Breast epithelium (tissue), 4 donors: ENCODE results near the gene PARVA. TPM values are rescaled to one million over a fixed set of nuclear protein-coding genes. Genes with fewer than 3 reads are reported as not detected.
A peak's percentile ranks its signal among the peaks of the same experiment; 100 is the strongest.

Experiments used
- DNase-seq, 2 donors: peaks; one replicate each; pipeline ENCODE4 v3.0.0-alpha.2; 2019; ENCODE audit warnings: low spot score in 2 of 2
- H3K27ac ChIP-seq, 2 donors: fragments of 200-600 bp; sonication (generic) in 1 of 2; one replicate each; pipeline ENCODE4 v1.5.1; 2016 to 2019; ENCODE audit warnings: mild to moderate bottlenecking in 1 of 2
- H3K27me3 ChIP-seq, 2 donors: fragments of 200-600 bp; sonication (generic) in 1 of 2; one replicate each; pipeline versions ENCODE4 v1.5.1 to v1.6.0; 2017 to 2019; ENCODE audit warnings: control low read depth in 1 of 2, mild to moderate bottlenecking in 1 of 2
- H3K36me3 ChIP-seq: fragments of 200-600 bp; one replicate; pipeline ENCODE4 v1.5.1; 2019
- H3K4me1 ChIP-seq, 2 donors: fragments of 200-600 bp; sonication (generic); one replicate each; pipeline ENCODE4 v1.5.1; 2016 to 2019; ENCODE audit warnings: control low read depth in 1 of 2
- H3K4me3 ChIP-seq, 3 donors: fragments of 200-600 bp; sonication (generic); 1 replicate in 2 of 3; 2 replicates in 1 of 3; pipeline ENCODE4 v1.5.1; 2016 to 2019; ENCODE audit warnings: mild to moderate bottlenecking in 3 of 3, moderate library complexity in 2 of 3
- H3K9me3 ChIP-seq, 2 donors: fragments of 200-600 bp; sonication (generic) in 1 of 2; one replicate each; pipeline ENCODE4 v1.5.1; 2016 to 2019; ENCODE audit warnings: control low read depth in 1 of 2
- POLR2A ChIP-seq: fragments of 450-650 bp; IDR thresholded peaks from one replicate; pipeline ENCODE4 v1.6.1; 2016; ENCODE audit warnings: antibody characterized with exemption, mild to moderate bottlenecking, moderate library complexity
- POLR2AphosphoS5 ChIP-seq, 3 donors: sonication (generic); formaldehyde crosslinking; IDR thresholded peaks; one replicate each; pipeline ENCODE4 v1.6.1; 2017; ENCODE audit warnings: antibody characterized with exemption in 3 of 3
- intact Hi-C: fragments of 100-400 bp; cut with DNase I; formaldehyde crosslinking; loops from one replicate; pipeline ENCODE4 v1.15.1; 2023; ENCODE audit warnings: low total_unique reads
- total RNA-seq, 3 donors: library from RNA; depleted of rRNA; stranded (reverse); fragments of >200 nt; gene quantifications; one replicate each; pipeline ENCODE4 v1.1.0, GENCODE V29; 2016
- TF ChIP-seq, protein P1 (sequence below), 3 donors: fragments of 450-650 bp; IDR thresholded peaks; one replicate each; pipeline ENCODE4 v1.5.1; 2016 to 2017; ENCODE audit warnings: antibody characterized with exemption in 3 of 3, mild to moderate bottlenecking in 3 of 3, moderate library complexity in 3 of 3

The PARVA gene
- total RNA-seq, 3 donors from 2014 or later: 50.5 to 109 (median 60.4) TPM

DNA sequence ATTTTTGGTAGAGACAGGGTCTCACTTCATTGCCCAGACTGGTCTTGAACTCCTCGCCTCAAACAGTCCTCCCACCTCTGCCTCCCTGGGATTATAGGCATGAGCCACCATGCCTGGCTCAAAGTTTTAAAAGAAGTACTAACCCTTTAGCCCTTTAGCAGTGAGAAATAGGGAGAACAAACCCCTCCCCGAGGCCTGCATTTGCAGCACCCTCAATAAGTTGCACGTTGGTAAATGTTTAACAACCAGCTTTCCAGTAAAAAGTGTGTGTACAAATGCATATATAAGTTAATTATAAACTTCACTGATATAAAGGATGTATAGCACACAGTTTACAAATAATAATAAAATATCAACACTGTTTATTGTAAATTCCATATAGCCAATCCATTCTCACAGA lies 51.8 kb downstream of the PARVA start:
- intact Hi-C loops: no loop called here
- no peak for DNase-seq
- no peak for TF ChIP-seq POLR2A
- no peak for TF ChIP-seq POLR2AphosphoS5 (IDR thresholded peaks at IDR 0.05)
- TF ChIP-seq, protein P1, sequence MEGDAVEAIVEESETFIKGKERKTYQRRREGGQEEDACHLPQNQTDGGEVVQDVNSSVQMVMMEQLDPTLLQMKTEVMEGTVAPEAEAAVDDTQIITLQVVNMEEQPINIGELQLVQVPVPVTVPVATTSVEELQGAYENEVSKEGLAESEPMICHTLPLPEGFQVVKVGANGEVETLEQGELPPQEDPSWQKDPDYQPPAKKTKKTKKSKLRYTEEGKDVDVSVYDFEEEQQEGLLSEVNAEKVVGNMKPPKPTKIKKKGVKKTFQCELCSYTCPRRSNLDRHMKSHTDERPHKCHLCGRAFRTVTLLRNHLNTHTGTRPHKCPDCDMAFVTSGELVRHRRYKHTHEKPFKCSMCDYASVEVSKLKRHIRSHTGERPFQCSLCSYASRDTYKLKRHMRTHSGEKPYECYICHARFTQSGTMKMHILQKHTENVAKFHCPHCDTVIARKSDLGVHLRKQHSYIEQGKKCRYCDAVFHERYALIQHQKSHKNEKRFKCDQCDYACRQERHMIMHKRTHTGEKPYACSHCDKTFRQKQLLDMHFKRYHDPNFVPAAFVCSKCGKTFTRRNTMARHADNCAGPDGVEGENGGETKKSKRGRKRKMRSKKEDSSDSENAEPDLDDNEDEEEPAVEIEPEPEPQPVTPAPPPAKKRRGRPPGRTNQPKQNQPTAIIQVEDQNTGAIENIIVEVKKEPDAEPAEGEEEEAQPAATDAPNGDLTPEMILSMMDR (IDR thresholded peaks at IDR 0.05): no peak
- no peak overlapping the region for H3K27ac ChIP-seq
- H3K4me3 ChIP-seq: no peak overlapping the region
- H3K9me3 ChIP-seq: no peaks in the 10 kb centered on the region
- H3K36me3 ChIP-seq: no peaks in the 10 kb centered on the region
- no peaks in the 10 kb centered on the region for H3K27me3 ChIP-seq
- peaks cover 0 to 21% of the 10 kb centered on the region in 2 donors for H3K4me1 ChIP-seq

DNA sequence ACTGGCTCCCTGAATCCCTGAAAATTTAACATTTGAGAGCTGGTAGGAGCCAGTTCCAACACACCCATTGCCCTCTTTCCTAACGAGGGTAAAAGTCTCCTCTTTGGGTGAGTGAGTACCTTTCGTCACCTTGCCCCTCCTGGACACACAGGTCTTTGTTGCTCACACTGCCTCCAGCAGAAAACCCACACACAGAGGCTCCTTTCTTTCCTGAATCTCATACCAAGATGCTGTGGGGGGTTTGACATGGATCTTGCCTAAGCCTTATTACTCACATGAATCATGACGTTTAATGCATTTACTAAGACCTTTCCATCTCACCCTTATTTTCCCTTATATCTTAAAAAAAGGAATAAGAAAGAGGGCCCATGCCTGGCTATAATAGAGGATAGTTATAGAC lies 53.0 kb downstream of the PARVA start:
- Histone ChIP-seq H3K4me1 (peaks cover 0 to 28% of the 10 kb centered on the region in 2 donors), H3K27ac (peak overlapping the region; percentile 85 to 92), H3K36me3 (no peaks in the 10 kb centered on the region), H3K9me3 (no peaks in the 10 kb centered on the region), H3K4me3 (peak overlapping the region in 2 of 3 donors; percentile 18 to 30), H3K27me3 (no peaks in the 10 kb centered on the region)
- no peak for TF ChIP-seq POLR2A
- TF ChIP-seq, protein P1 (IDR thresholded peaks at IDR 0.05): no peak
- no peak for TF ChIP-seq POLR2AphosphoS5 (IDR thresholded peaks at IDR 0.05)
- intact Hi-C loops: no loop called here
- DNase-seq: peak in 1 of 2 donors; percentile 71

- intact Hi-C loops: no loop called here
- Histone ChIP-seq H3K4me3 (peak overlapping the region in 2 of 3 donors; percentile 18 to 30), H3K27me3 (no peaks in the 10 kb centered on the region), H3K36me3 (no peaks in the 10 kb centered on the region), H3K9me3 (no peaks in the 10 kb centered on the region), H3K27ac (peak overlapping the region; percentile 85 to 92), H3K4me1 (peaks cover 0 to 28% of the 10 kb centered on the region in 2 donors)
- TF ChIP-seq POLR2AphosphoS5 (IDR thresholded peaks at IDR 0.05) (peak; percentile 22 to 67 (median 54)), POLR2A (no peak)
- peak in 1 of 2 donors; percentile 85 for DNase-seq
Observed at GRCh38 chr11:12430954-12431595, 53.7 kb downstream of the PARVA start.

- no peak for DNase-seq
- TF ChIP-seq POLR2AphosphoS5 (IDR thresholded peaks at IDR 0.05): no peak
- no peak for TF ChIP-seq POLR2A
- TF ChIP-seq, protein P1 (IDR thresholded peaks at IDR 0.05): no peak
- no peaks in the 10 kb centered on the region for H3K27me3 ChIP-seq
- intact Hi-C loops: no loop called here
- H3K4me1 ChIP-seq: peaks cover 0 to 28% of the 10 kb centered on the region in 2 donors
- H3K9me3 ChIP-seq: no peaks in the 10 kb centered on the region
- H3K4me3 ChIP-seq: no peak overlapping the region
- no peaks in the 10 kb centered on the region for H3K36me3 ChIP-seq
- H3K27ac ChIP-seq: peak overlapping the region; percentile 76 to 89
Observed at GRCh38 chr11:12432507-12432906, 55.1 kb downstream of the PARVA start.

GRCh38 chr11:12433121-12433520 lies 55.8 kb downstream of the PARVA start:
- TF ChIP-seq POLR2AphosphoS5 (IDR thresholded peaks at IDR 0.05): no peak
- TF ChIP-seq POLR2A: no peak
- H3K27me3 ChIP-seq: no peaks in the 10 kb centered on the region
- H3K4me3 ChIP-seq: no peak overlapping the region
- peak overlapping the region; percentile 76 to 89 for H3K27ac ChIP-seq
- H3K4me1 ChIP-seq: peaks cover 0 to 28% of the 10 kb centered on the region in 2 donors
- intact Hi-C loops: no loop called here
- no peaks in the 10 kb centered on the region for H3K36me3 ChIP-seq
- no peaks in the 10 kb centered on the region for H3K9me3 ChIP-seq
- DNase-seq: no peak

DNA sequence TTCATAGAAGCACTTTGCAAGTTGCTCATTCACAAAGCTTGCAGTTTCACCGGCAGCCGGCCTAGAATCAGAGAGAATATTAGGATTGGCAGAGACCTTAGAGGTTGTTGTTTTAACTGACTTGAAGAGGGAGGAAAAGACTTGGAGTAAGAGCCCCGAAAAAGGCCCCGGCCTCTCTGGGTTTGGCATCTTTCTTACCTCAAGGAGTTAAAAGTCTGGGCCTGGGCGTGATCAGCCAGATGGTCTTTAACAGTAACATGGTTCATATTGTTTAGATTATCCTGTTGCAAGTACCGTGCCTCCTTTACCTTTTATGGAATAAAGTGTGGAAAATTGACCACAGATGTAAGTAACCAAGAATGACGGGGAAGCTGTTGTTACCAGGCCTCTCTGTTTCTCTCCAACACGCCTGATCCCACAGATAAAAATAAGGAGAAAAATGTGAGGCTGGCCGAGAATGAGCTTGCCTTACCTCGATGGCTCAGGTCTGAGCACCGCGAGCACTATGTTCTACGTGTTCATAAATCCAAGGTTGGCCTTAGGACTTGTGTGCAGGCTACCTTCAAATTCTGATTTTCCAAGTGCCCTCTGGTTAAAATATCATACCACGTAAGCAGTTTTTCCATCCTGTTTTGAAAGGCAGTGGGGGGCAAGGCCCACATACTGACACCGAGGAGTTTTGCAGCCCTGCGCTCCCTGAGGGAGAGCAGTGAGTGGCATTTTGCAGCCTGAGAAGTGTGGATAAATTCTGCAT lies 56.4 kb downstream of the PARVA start:
- Histone ChIP-seq H3K27ac (peak overlapping the region; percentile 76 to 89), H3K4me3 (peak overlapping the region in 1 of 3 donors; percentile 4), H3K36me3 (no peaks in the 10 kb centered on the region), H3K27me3 (no peaks in the 10 kb centered on the region), H3K9me3 (no peaks in the 10 kb centered on the region), H3K4me1 (peaks cover 0 to 28% of the 10 kb centered on the region in 2 donors)
- intact Hi-C loops: no loop called here
- TF ChIP-seq, protein P1 (IDR thresholded peaks at IDR 0.05): no peak
- TF ChIP-seq POLR2A (no peak), POLR2AphosphoS5 (IDR thresholded peaks at IDR 0.05) (no peak)
- no peak for DNase-seq
